ENCODE results near the gene ITSN1.

ITSN1 gene

GRCh38 chr21:33813832-33814365, 171.6 kb downstream of the ITSN1 start:
- no peak for DNase-seq (ENCODE audit: low spot score)

- DNase-seq (ENCODE audit: low spot score) = no peak
These were observed 172.9 kb downstream of the ITSN1 start for GRCh38 chr21:33815143-33815707.

GRCh38 chr21:33816174-33816573, 173.9 kb downstream of the ITSN1 start:
- DNase-seq (ENCODE audit: low spot score) = no peak

- DNase-seq (ENCODE audit: low spot score) = no peak
These were observed 174.8 kb downstream of the ITSN1 start for GRCh38 chr21:33817138-33817537.

GRCh38 chr21:33817663-33818451, 175.6 kb downstream of the ITSN1 start:
- no peak for DNase-seq (ENCODE audit: low spot score)

GRCh38 chr21:33820230-33820770, 178.0 kb downstream of the ITSN1 start:
- DNase-seq (ENCODE audit: low spot score) = no peak

GRCh38 chr21:33820798-33821197, 178.5 kb downstream of the ITSN1 start:
- DNase-seq (ENCODE audit: low spot score) = no peak

- DNase-seq (ENCODE audit: low spot score) = peak; percentile 60
These were observed 179.4 kb downstream of the ITSN1 start for GRCh38 chr21:33821503-33822322.

- DNase-seq (ENCODE audit: low spot score) = no peak
These were observed 182.0 kb downstream of the ITSN1 start for GRCh38 chr21:33824156-33824941.

- DNase-seq (ENCODE audit: low spot score) = no peak
These were observed 183.1 kb downstream of the ITSN1 start for GRCh38 chr21:33825419-33825818.

GRCh38 chr21:33825915-33826314, 183.6 kb downstream of the ITSN1 start:
- no peak for DNase-seq (ENCODE audit: low spot score)

GRCh38 chr21:33828083-33828482, 185.8 kb downstream of the ITSN1 start:
- DNase-seq (ENCODE audit: low spot score) = no peak

- no peak for DNase-seq (ENCODE audit: low spot score)
These were observed 186.3 kb downstream of the ITSN1 start for GRCh38 chr21:33828577-33828976.

- DNase-seq (ENCODE audit: low spot score) = no peak
These were observed 187.5 kb downstream of the ITSN1 start for GRCh38 chr21:33829844-33830243.

- no peak for DNase-seq (ENCODE audit: low spot score)
These were observed 189.8 kb downstream of the ITSN1 start for GRCh38 chr21:33831962-33832659.

GRCh38 chr21:33834801-33835500, 192.7 kb downstream of the ITSN1 start:
- no peak for DNase-seq (ENCODE audit: low spot score)

GRCh38 chr21:33835920-33836319, 193.6 kb downstream of the ITSN1 start:
- DNase-seq (ENCODE audit: low spot score) = no peak

GRCh38 chr21:33836408-33836807, 194.1 kb downstream of the ITSN1 start:
- DNase-seq (ENCODE audit: low spot score) = no peak

- no peak for DNase-seq (ENCODE audit: low spot score)
These were observed 196.9 kb downstream of the ITSN1 start for GRCh38 chr21:33839167-33839716.

GRCh38 chr21:33839806-33840205, 197.5 kb downstream of the ITSN1 start:
- no peak for DNase-seq (ENCODE audit: low spot score)

Data from HuH-7 (cell line).